HT-29 (cell line): Measurements from ENCODE around the gene HOXD13. TPM values are rescaled to one million over a fixed set of nuclear protein-coding genes. Genes with fewer than 3 reads are reported as not detected.
A peak's percentile ranks its signal among the peaks of the same experiment; 100 is the strongest.

Source experiments
- DNase-seq: peaks from one replicate; pipeline ENCODE4 v3.0.0-alpha.2; 2015; ENCODE audit warnings: low spot score
- total RNA-seq: library from RNA; depleted of rRNA; stranded (reverse); fragments of >200 nt; shearing (Covaris generic); gene quantifications from 2 replicates; pipeline ENCODE4 v1.2.3, GENCODE V29; 2014; rRNA removed

Gene HOXD13
- total RNA-seq, 1 experiment from 2014 or later = 1.4 TPM

GRCh38 chr2:176130957-176131847, 38.7 kb downstream of the HOXD13 start:
- no peak for DNase-seq

GRCh38 chr2:176131848-176132158, 39.3 kb downstream of the HOXD13 start:
- no peak for DNase-seq

- DNase-seq = no peak
Measured at GRCh38 chr2:176132205-176133171, 40.0 kb downstream of the HOXD13 start.

DNA sequence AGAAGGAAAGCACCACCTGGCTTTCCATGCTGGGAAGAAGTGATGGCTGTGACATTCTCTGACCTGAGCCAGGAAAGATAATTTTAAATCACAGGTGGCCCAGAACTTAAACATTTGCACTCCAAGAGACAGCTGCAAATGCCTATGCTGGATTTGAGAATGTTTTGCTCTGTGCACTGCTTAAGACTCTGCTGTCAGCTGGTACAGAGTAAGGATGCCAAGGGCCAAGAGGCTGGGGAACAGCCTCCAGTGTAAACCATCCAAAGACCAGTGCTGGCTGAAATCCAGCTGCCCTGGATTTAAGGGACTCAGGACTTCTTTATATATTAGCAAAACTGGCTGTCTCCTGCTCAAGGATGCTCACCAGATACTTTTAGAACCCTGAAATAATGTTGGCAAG, 40.9 kb downstream of the HOXD13 start:
- DNase-seq = no peak

- DNase-seq = no peak
Measured at GRCh38 chr2:176134035-176134434, 41.5 kb downstream of the HOXD13 start.

- no peak for DNase-seq
Measured at GRCh38 chr2:176135035-176135440, 42.5 kb downstream of the HOXD13 start.

DNA sequence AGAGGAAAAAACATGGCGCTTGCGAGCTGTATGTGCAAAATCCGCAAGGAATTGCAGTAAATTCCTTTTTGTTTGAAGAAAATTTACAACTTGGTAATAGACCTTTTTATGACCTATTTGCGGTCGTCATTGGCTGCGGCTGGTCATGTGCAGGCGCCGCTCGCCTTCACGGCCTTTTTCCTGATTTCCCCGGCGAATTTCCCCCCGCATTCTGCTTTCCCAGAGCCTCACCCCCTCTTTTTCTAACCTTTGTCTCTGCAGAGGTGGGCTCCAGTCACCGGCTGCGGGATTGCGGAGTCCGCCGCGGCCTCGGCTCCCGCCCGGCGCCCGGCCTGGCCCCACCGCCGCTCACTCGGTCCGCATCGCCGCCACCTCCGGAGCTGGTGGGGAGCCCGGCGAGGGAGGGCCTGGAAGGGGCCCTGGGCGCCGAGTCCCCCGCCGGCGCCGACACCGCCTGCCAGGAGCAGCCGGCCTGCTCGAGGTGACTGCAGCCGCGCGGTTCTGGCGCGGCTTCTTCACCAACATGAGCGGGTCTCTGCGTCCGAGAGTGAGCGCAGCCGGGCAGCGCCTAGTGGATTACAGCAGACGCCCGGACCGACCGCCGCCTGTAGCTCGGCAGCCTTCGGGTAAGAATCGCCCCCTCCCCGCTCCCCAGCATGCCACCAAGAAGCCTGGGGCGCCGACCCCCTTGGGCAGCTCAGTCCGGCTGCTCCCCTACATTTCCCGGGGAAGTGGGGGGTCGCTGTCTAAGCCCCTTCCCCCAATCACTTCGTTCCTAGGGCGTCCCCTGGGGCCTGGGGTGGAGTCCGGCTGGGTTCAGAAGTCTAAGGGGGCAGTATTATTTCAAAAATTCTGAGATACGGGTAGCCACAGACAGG, 44.1 kb downstream of the HOXD13 start:
- DNase-seq = no peak

- no peak for DNase-seq
Measured at GRCh38 chr2:176137252-176137580, 44.7 kb downstream of the HOXD13 start.

GRCh38 chr2:176137906-176138305, 45.4 kb downstream of the HOXD13 start:
- DNase-seq = no peak

DNA sequence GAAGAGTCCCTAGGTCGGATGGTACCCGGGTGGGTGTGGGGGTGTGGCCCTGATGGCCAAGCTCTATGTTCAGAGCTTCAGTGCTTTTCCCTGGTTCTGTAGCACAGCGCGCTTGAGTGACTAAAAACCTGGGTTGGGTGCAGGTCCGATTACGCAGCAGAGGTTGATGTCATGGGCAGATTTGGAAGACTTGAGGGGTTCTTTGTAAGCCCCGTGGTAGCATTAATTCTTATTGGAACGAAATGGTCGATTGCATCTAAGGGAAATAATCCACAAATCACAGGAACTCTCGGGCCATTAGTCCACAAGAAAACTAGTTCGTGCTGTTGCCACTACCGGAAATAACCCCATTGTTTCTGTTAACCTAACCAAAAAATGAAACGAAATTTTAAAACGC, 46.0 kb downstream of the HOXD13 start:
- DNase-seq = no peak

- DNase-seq = no peak
Measured at GRCh38 chr2:176138923-176139660, 46.6 kb downstream of the HOXD13 start.

DNA sequence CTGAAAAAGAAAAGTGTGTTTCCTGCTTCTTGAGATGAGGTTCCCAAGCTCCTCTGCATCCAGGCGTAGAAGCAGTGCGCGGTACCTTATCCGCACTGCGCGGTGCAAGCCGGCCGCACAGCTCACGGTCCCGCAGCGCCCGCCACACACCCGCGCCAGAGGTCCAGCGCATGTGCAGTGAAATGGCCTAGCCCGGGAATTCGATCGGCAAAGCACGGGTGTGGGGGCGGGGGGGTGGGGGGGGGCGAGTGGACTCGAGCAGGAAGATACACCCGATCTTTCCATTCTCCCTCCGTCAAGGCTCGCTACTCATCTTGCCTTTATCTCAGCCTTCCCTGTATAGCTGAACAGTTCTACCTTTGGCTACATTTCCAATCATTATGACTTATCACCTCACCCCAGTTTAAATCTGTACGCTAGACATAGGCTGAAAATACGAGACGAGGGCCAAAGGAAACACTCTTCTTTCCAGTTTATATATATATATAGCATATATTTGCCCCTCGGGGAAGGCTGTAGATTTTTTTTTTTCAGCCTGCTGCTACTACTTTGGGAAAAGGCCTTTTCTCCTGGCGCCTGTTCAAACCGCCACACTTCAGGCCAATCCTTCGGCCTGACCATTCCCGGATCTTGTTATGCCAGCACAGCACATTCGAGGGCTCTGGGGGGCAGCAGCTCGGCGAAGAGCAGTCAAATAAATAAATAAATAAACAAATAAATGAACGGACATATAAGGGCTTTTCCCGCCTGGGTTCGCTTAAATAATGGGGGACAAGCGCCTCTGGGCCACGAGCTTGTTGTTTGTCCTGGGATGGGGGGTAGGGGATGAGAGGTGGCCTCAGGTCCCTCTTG, 47.4 kb downstream of the HOXD13 start:
- no peak for DNase-seq

DNA sequence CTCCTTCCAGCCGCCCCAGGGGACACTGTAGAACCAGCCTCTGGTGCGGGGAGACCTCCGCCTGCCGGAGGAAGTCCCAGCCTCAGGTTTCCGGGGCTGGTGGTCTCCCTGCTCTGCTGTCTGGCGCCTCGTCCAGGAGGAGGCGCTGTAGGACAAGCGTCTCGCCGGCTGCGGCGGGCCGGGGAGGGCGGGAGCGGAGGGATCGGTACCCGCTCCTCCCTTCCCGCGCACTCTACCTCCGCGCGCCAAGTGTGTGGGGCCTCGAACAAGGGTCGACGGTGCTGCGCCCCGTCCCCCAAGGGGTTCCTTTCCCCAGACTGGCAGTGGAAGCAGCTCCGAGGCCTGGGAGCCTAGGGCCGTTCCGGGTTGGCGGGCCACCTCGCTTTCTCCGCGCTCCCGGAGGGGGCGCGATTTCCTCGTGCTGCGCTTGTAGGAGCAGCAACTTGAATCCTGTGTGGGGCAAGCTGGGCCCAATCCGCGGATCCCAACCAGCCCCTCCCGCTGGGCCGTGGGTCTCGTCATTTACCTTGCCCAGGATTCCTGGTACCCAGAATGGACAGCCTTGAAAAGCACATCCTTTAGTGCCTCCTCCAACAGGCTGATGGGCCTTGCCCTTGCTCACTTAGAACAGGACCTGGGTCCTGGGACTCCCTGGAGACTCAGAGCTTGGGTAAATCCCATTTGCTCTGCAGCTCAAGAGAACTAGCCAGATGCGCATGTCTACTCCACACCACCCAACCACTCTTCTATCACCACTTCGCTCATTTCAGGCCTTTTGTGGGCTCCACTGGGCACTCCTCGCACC, 48.2 kb downstream of the HOXD13 start:
- DNase-seq = peak; percentile 81

GRCh38 chr2:176142281-176142680, 49.8 kb downstream of the HOXD13 start:
- no peak for DNase-seq

Other genes with a start within 250 kb of the HOXD13 start
- gene LNPK, start 90.5 kb upstream of the HOXD13 start, total RNA-seq = 8.9 and 14.6 TPM in 2 replicates
- gene EVX2, start 8.8 kb upstream of the HOXD13 start, total RNA-seq = 0.03 TPM in 1 of 2 replicates, not detected in the other
- gene HOXD12, start 7.1 kb downstream of the HOXD13 start, total RNA-seq = 2.2 TPM in 1 of 2 replicates, not detected in the other
- not detected in 2 replicates for gene HOXD11, start 14.6 kb downstream of the HOXD13 start, total RNA-seq
- gene HOXD10, start 24.1 kb downstream of the HOXD13 start, total RNA-seq = not detected in 2 replicates
- not detected in 2 replicates for gene HOXD9, start 30.0 kb downstream of the HOXD13 start, total RNA-seq
- not detected in 2 replicates for gene HOXD8, start 37.0 kb downstream of the HOXD13 start, total RNA-seq
- not detected in 2 replicates for gene HOXD4, start 58.8 kb downstream of the HOXD13 start, total RNA-seq
- gene HOXD3, start 64.6 kb downstream of the HOXD13 start, total RNA-seq = not detected in 2 replicates
- gene HOXD1, start 95.9 kb downstream of the HOXD13 start, total RNA-seq = not detected in 2 replicates
- 47.7 and 50.7 TPM in 2 replicates for gene MTX2, start 176.7 kb downstream of the HOXD13 start, total RNA-seq